HepG2 (cell line): ENCODE measurements around the gene DNAH8. TPM values are rescaled to one million over a fixed set of nuclear protein-coding genes. Genes with fewer than 3 reads are reported as not detected.

ENCODE experiments used
- ATAC-seq: fragments of 200-7000 bp; cut with Tn5 transposase; 3 replicates; pipeline ENCODE4 v1.9.1; 2020; ENCODE audit warnings: mild to moderate bottlenecking, moderate library complexity
- BruUV-seq: library from RNA; stranded (reverse); fragments of 400-500 nt; replicated peaks from 2 replicates; lab custom pipeline; 2021; lab: Mats Ljungman, UMichigan
- CTCF ChIA-PET: fragments of 300-600 bp; formaldehyde crosslinking; extraction: SDS; loops from one replicate; lab custom pipeline; 2021; ENCODE audit warnings: low total read pairs, inconsistent platforms, low intra/inter-chr PET ratio; lab: Yijun Ruan, JAX
- POLR2A ChIA-PET: fragments of 350-600 bp; sonication (Branson Sonifier 250); formaldehyde crosslinking; loops from one replicate; lab custom pipeline; 2020; ENCODE audit warnings: antibody characterized with exemption, inconsistent platforms; lab: Yijun Ruan, JAX
- DNase-seq: peaks from one replicate; pipeline ENCODE4 v3.0.0-alpha.2; 2015; ENCODE audit warnings: low spot score
- FAIRE-seq: peaks from 3 replicates; lab custom pipeline; 2011; peaks lifted over from hg19 to GRCh38; lab: Jason Lieb, UNC
- H2AFZ ChIP-seq: one replicate; pipeline ENCODE4 v1.6.1; 2011; ENCODE audit warnings: low read length, inconsistent platforms
- H3K27ac ChIP-seq: fragments of 300-600 bp; 3 replicates; pipeline ENCODE4 v1.8.0; 2011; ENCODE audit warnings: mixed run types, mild to moderate bottlenecking, mixed read lengths, low read length, inconsistent platforms; ENCODE audit not compliant: insufficient read depth; ENCODE audit errors: extremely low read length
- H3K27me3 ChIP-seq, 2 experiments: fragments of 200-600 bp in 1 of 2; 2 replicates in 1 of 2; 3 replicates in 1 of 2; pipeline versions ENCODE4 v1.6.0 to v1.8.0; 2011; ENCODE audit warnings: low read length in 2 of 2, mild to moderate bottlenecking in 2 of 2, moderate library complexity in 2 of 2, inconsistent platforms in 1 of 2; ENCODE audit not compliant: insufficient read depth in 2 of 2, control insufficient read depth in 1 of 2
- H3K36me3 ChIP-seq, 2 experiments: fragments of 200-600 bp in 1 of 2; replicated peaks in 1 of 2; 2 replicates in 1 of 2; 3 replicates in 1 of 2; pipeline versions ENCODE4 v1.5.1 to v1.8.0; 2011; ENCODE audit warnings: low read length in 2 of 2, inconsistent platforms in 1 of 2; ENCODE audit not compliant: insufficient read depth in 2 of 2, control insufficient read depth in 1 of 2
- H3K4me1 ChIP-seq: 2 replicates; pipeline ENCODE4 v1.5.1; 2012; ENCODE audit warnings: low read length, inconsistent platforms; ENCODE audit not compliant: insufficient read depth
- H3K4me2 ChIP-seq: 2 replicates; pipeline ENCODE4 v1.6.0; 2011; ENCODE audit warnings: low read depth, low read length, inconsistent platforms
- H3K4me3 ChIP-seq, 3 experiments: fragments of 200-600 bp in 1 of 3; sonication (generic), shearing (Covaris generic) in 1 of 3; replicated peaks in 1 of 3; 2 replicates each; pipeline ENCODE4 v1.5.1; 2011 to 2016; ENCODE audit warnings: low read length in 3 of 3, inconsistent platforms in 2 of 3, low read depth in 2 of 3, mild to moderate bottlenecking in 2 of 3, control low read depth in 1 of 3, mixed read lengths in 1 of 3; ENCODE audit not compliant: insufficient read depth in 1 of 3
- H3K79me2 ChIP-seq: one replicate; pipeline ENCODE4 v1.6.1; 2011; ENCODE audit warnings: low read length, inconsistent platforms; ENCODE audit not compliant: insufficient read depth
- H3K9ac ChIP-seq: 2 replicates; pipeline ENCODE4 v1.6.0; 2011; ENCODE audit warnings: mild to moderate bottlenecking, low read depth, low read length, inconsistent platforms; ENCODE audit not compliant: insufficient read depth
- H3K9me3 ChIP-seq: 2 replicates; pipeline ENCODE4 v1.5.1; 2012; ENCODE audit warnings: mild to moderate bottlenecking, low read length
- H4K20me1 ChIP-seq: 2 replicates; pipeline ENCODE4 v1.6.0; 2011; ENCODE audit warnings: inconsistent platforms, mild to moderate bottlenecking, low read length, moderate library complexity; ENCODE audit not compliant: insufficient read depth
- BCL3 ChIP-seq: sonication (generic); formaldehyde crosslinking; IDR thresholded peaks from 2 replicates; pipeline ENCODE4 v1.5.1; 2020; ENCODE audit warnings: mild to moderate bottlenecking, missing genetic modification reagents, moderate library complexity
- CEBPG ChIP-seq: IDR thresholded peaks from 2 replicates; pipeline ENCODE4 v1.6.1; 2016
- DMAP1 ChIP-seq: IDR thresholded peaks from 2 replicates; pipeline ENCODE4 v1.6.1; 2016
- HDAC1 ChIP-seq: sonication (generic); formaldehyde crosslinking; IDR thresholded peaks from 2 replicates; pipeline ENCODE4 v1.5.1; 2020; ENCODE audit warnings: mild to moderate bottlenecking, missing genetic modification reagents
- HHEX ChIP-seq: IDR thresholded peaks from 2 replicates; pipeline ENCODE4 v1.6.1; 2016; ENCODE audit warnings: control low read depth
- HMGA1 ChIP-seq: sonication (generic); formaldehyde crosslinking; conservative IDR thresholded peaks from 2 replicates; pipeline ENCODE4 v1.4.0; 2020; ENCODE audit warnings: missing genetic modification reagents
- KDM2A ChIP-seq: sonication (generic); formaldehyde crosslinking; IDR thresholded peaks from 2 replicates; pipeline ENCODE4 v1.4.0; 2020; ENCODE audit warnings: low read depth, missing genetic modification reagents, borderline replicate concordance
- KLF12 ChIP-seq: sonication (generic); formaldehyde crosslinking; IDR thresholded peaks from 2 replicates; pipeline ENCODE4 v1.4.0; 2020; ENCODE audit warnings: missing genetic modification reagents, borderline replicate concordance
- MYC ChIP-seq: sonication (generic); formaldehyde crosslinking; IDR thresholded peaks from 2 replicates; pipeline ENCODE4 v1.9.0; 2021; ENCODE audit warnings: missing genetic modification reagents, borderline replicate concordance
- NKX3-1 ChIP-seq: sonication (generic); formaldehyde crosslinking; IDR thresholded peaks from 2 replicates; pipeline ENCODE4 v1.5.0; 2020; ENCODE audit warnings: missing genetic modification reagents
- NR2F6 ChIP-seq, 2 experiments: IDR thresholded peaks; 2 replicates each; pipeline ENCODE4 v1.6.1; 2016; ENCODE audit warnings: antibody characterized with exemption in 1 of 2, mild to moderate bottlenecking in 1 of 2
- PAWR ChIP-seq: sonication (generic); formaldehyde crosslinking; IDR thresholded peaks from 2 replicates; pipeline ENCODE4 v1.4.0; 2020; ENCODE audit warnings: missing genetic modification reagents, mild to moderate bottlenecking, borderline replicate concordance
- PHF21A ChIP-seq: sonication (generic); formaldehyde crosslinking; IDR thresholded peaks from 2 replicates; pipeline ENCODE4 v1.5.0; 2020; ENCODE audit warnings: mild to moderate bottlenecking, missing genetic modification reagents
- PRDM15 ChIP-seq: sonication (generic); formaldehyde crosslinking; IDR thresholded peaks from 2 replicates; pipeline ENCODE4 v1.4.0; 2020; ENCODE audit warnings: missing genetic modification reagents
- ZNF180 ChIP-seq: sonication (generic); formaldehyde crosslinking; IDR thresholded peaks from 2 replicates; pipeline ENCODE4 v1.4.0; 2020; ENCODE audit warnings: low read depth, missing genetic modification reagents, borderline replicate concordance
- ZNF333 ChIP-seq: sonication (generic); formaldehyde crosslinking; IDR thresholded peaks from 2 replicates; pipeline ENCODE4 v1.4.0; 2020; ENCODE audit warnings: mild to moderate bottlenecking, missing genetic modification reagents, borderline replicate concordance
- ZNF782 ChIP-seq: sonication (generic); formaldehyde crosslinking; IDR thresholded peaks from 2 replicates; pipeline ENCODE4 v1.4.0; 2020; ENCODE audit warnings: missing genetic modification reagents, mild to moderate bottlenecking, borderline replicate concordance
- ZNF792 ChIP-seq: IDR thresholded peaks from 2 replicates; pipeline ENCODE4 v1.6.1; 2016
- ZNF841 ChIP-seq: sonication (generic); formaldehyde crosslinking; IDR thresholded peaks from 2 replicates; pipeline ENCODE4 v1.8.1; 2023; ENCODE audit warnings: missing genetic modification reagents, borderline replicate concordance
- ZSCAN29 ChIP-seq: sonication (generic); formaldehyde crosslinking; conservative IDR thresholded peaks from 2 replicates; pipeline ENCODE4 v1.4.0; 2020; ENCODE audit warnings: mild to moderate bottlenecking, missing genetic modification reagents
- ZSCAN31 ChIP-seq: sonication (generic); formaldehyde crosslinking; IDR thresholded peaks from 2 replicates; pipeline ENCODE4 v1.5.0; 2020; ENCODE audit warnings: low read depth, mild to moderate bottlenecking, missing genetic modification reagents
- WGBS: methylation state at CpG from one replicate; pipeline ENCODE4 v1.1.6; 2017; ENCODE audit warnings: low lambda C conversion rate; 5-methylcytosine and 5-hydroxymethylcytosine counted together
- in situ Hi-C: cut with HindIII; loops from 2 replicates; pipeline ENCODE4 v1.10.0; 2017; ENCODE audit warnings: low pct_unique_long_range_greater_than_20kb; ENCODE audit not compliant: extremely low pct_ligation_motif_present
- intact Hi-C: fragments of 100-400 bp; cut with micrococcal nuclease; formaldehyde crosslinking; loops from one replicate; pipeline ENCODE4 v1.10.0; 2022; ENCODE audit not compliant: unreplicated experiment
- polyA plus RNA-seq, 8 experiments: library from polyadenylated mRNA; depleted of rRNA in 3 of 8; stranded (reverse) in 7 of 8; unstranded in 1 of 8; fragments of >200 nt; fragmentation: Illumina TruSeq in 4 of 8; extraction: Trizol in 4 of 8; gene quantifications; 2 replicates each; pipeline versions ENCODE4 v1.2.1 to v1.2.3, GENCODE V29; 2011 to 2016; ENCODE audit warnings: low read depth in 4 of 8, missing spikeins in 1 of 8, mixed read lengths in 1 of 8; ENCODE audit not compliant: insufficient read depth in 1 of 8
- total RNA-seq, 5 experiments: library from RNA; depleted of rRNA; stranded (reverse); fragments of >200 nt; fragmentation: Illumina TruSeq; extraction: Trizol; gene quantifications; 2 replicates each; pipeline ENCODE4 v1.2.3, GENCODE V29; 2016; ENCODE audit warnings: low read depth in 1 of 5

The DNAH8 gene
- total and polyA plus RNA-seq, 2 of the 13 experiments (the other 11 are each of a cell fraction or from before 2014, with no cell fraction given): not detected

- CTCF ChIA-PET: no interaction called here
- intact Hi-C loops (no loop called here), in situ Hi-C loops (no loop called here)
- Histone ChIP-seq H3K27ac (peak overlapping the region; percentile 23), H3K4me1 (peaks cover 33% of the 10 kb centered on the region), H3K9ac (no peak overlapping the region), H3K9me3 (no peaks in the 10 kb centered on the region), H2AFZ (no peak overlapping the region), H4K20me1 (peaks cover 30% of the 10 kb centered on the region), H3K79me2 (peaks cover 30% of the 10 kb centered on the region), H3K36me3 (peaks cover 0 to 31% of the 10 kb centered on the region in 2 experiments), H3K4me3 (no peak overlapping the region), H3K27me3 (no peaks in the 10 kb centered on the region), H3K4me2 (no peak overlapping the region)
- POLR2A ChIA-PET: no interaction called here
- no TSS peak for BruUV-seq
- DNase-seq (peak; percentile 47), FAIRE-seq (no peak), ATAC-seq (peak; percentile 89)
- WGBS: 57% methylated on average over 2 of the region's 2 CpGs
- TF ChIP-seq HDAC1 (0 out of 2 replicates have a peak, but pooled peaks have one; percentile 26), PRDM15 (peak; percentile 69; the same call in 1 of the 2 replicates), ZNF792 (CRISPR knock-in tag) (no peak), PAWR (CRISPR knock-in tag) (no peak), KDM2A (no peak), MYC (CRISPR knock-in tag) (no peak), NKX3-1 (CRISPR knock-in tag) (no peak), ZNF333 (no peak), NR2F6 (IDR thresholded peaks at IDR 0.05) (0 out of 2 replicates have a peak, but pooled peaks have one; percentile 14), NR2F6 (CRISPR knock-in tag; IDR thresholded peaks at IDR 0.05) (no peak), ZNF841 (no peak), KLF12 (CRISPR knock-in tag) (no peak), BCL3 (CRISPR knock-in tag) (no peak), DMAP1 (CRISPR knock-in tag) (no peak), ZSCAN31 (CRISPR knock-in tag) (no peak), ZNF782 (CRISPR knock-in tag) (no peak), ZNF180 (CRISPR knock-in tag) (no peak), HHEX (CRISPR knock-in tag) (no peak), HMGA1 (no peak), PHF21A (no peak; the same call in 1 of the 2 replicates), CEBPG (CRISPR knock-in tag) (peak; percentile 81), ZSCAN29 (CRISPR knock-in tag) (no peak)
Observed at GRCh38 chr6:38687043-38687353, 28.1 kb upstream of the DNAH8 start.
